ENCODE results near the gene MYH4. TPM values are rescaled to one million over a fixed set of nuclear protein-coding genes. Genes with fewer than 3 reads are reported as not detected.

MYH4 gene
- total and polyA plus RNA-seq, 9 of the 15 experiments (the other 6 are each of a cell fraction or from before 2014, with no cell fraction given): not detected

- intact Hi-C loops (cut with micrococcal nuclease) (no loop called here), in situ Hi-C loops (cut with MboI) (no loop called here)
- no peak for ATAC-seq
- no peaks in the 10 kb centered on the region for H3K9me3 ChIP-seq (replicated peaks; ENCODE audit: control insufficient read depth, insufficient read depth, low read depth, low read length)
- no peaks in the 10 kb centered on the region; a peak in 1 of 5 replicates for H3K4me1 ChIP-seq (replicated peaks in 1 of 2; ENCODE audit: control insufficient read depth in 2 of 2, insufficient read depth in 2 of 2, low read length in 2 of 2)
- H3K4me3 ChIP-seq: no peak overlapping the region
- no peaks in the 10 kb centered on the region for H3K79me2 ChIP-seq (ENCODE audit: control insufficient read depth, insufficient read depth, low read length)
- BruUV-seq (replicated peaks): no TSS peak
- peaks cover 0 to 4% of the 10 kb centered on the region in 2 experiments; a peak in 1 of 5 replicates for H3K27me3 ChIP-seq (ENCODE audit: control insufficient read depth in 2 of 2, insufficient read depth in 2 of 2, low read length in 2 of 2)
- TF ChIP-seq SMAD4 (CRISPR knock-in tag; conservative IDR thresholded peaks at IDR 0.05): no peak
- TF ChIP-seq, protein P1, sequence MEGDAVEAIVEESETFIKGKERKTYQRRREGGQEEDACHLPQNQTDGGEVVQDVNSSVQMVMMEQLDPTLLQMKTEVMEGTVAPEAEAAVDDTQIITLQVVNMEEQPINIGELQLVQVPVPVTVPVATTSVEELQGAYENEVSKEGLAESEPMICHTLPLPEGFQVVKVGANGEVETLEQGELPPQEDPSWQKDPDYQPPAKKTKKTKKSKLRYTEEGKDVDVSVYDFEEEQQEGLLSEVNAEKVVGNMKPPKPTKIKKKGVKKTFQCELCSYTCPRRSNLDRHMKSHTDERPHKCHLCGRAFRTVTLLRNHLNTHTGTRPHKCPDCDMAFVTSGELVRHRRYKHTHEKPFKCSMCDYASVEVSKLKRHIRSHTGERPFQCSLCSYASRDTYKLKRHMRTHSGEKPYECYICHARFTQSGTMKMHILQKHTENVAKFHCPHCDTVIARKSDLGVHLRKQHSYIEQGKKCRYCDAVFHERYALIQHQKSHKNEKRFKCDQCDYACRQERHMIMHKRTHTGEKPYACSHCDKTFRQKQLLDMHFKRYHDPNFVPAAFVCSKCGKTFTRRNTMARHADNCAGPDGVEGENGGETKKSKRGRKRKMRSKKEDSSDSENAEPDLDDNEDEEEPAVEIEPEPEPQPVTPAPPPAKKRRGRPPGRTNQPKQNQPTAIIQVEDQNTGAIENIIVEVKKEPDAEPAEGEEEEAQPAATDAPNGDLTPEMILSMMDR (IDR thresholded peaks at IDR 0.05 in 2 of 3, conservative IDR thresholded peaks at IDR 0.05 in 1 of 3; ENCODE audit: insufficient read depth in 2 of 3, low read depth in 1 of 3, low read length in 3 of 3): 0 out of 6 replicates have a peak, but pooled peaks of 2 of the 3 experiments have one; percentile 3 to 24
- no peak for TF ChIP-seq ZNF707 (CRISPR knock-in tag; conservative IDR thresholded peaks at IDR 0.05)
- H3K27ac ChIP-seq (ENCODE audit: extremely low read depth, low read depth, low read length): no peak overlapping the region
- H3K4me2 ChIP-seq (ENCODE audit: insufficient read depth, low read length): no peak overlapping the region
- DNase-seq (ENCODE audit: extremely low read depth in 1 of 4, low spot score in 3 of 4): no peak
- WGBS (ENCODE audit: insufficient coverage, low coverage, missing lambda C conversion rate): 0% methylated on average over 7 of the region's 9 CpGs
- ChIA-PET POLR2A (no interaction called here), CTCF (ENCODE audit: low intra/inter-chr PET ratio) (no interaction called here)
- FAIRE-seq: no peak
- H2AFZ ChIP-seq (ENCODE audit: low read depth, low read length): no peak overlapping the region
- no peaks in the 10 kb centered on the region for H4K20me1 ChIP-seq (replicated peaks; ENCODE audit: control insufficient read depth, insufficient read depth, low read length)
- H3K9ac ChIP-seq (ENCODE audit: insufficient read depth in 1 of 2, low read depth in 2 of 2, low read length in 2 of 2): no peak overlapping the region
- no peaks in the 10 kb centered on the region for H3K9me1 ChIP-seq (ENCODE audit: control insufficient read depth, insufficient read depth, low read length)
- no peaks in the 10 kb centered on the region for H3K36me3 ChIP-seq (ENCODE audit: control insufficient read depth, insufficient read depth, low read length)
Measured at GRCh38 chr17:10398352-10398751, 71.0 kb downstream of the MYH4 start.
